NCI-H2029 (cell line): Measurements from ENCODE around the gene TMC1.

Experiments
- DNase-seq: peaks from one replicate; lab custom pipeline; 2025; lab: John Stamatoyannopoulos, UW

Gene TMC1

GRCh38 chr9:72872718-72873117, 351.3 kb downstream of the TMC1 start:
- DNase-seq = no peak

- no peak for DNase-seq
These were observed 352.0 kb downstream of the TMC1 start for GRCh38 chr9:72873456-72873855.

- DNase-seq = no peak
These were observed 352.9 kb downstream of the TMC1 start for GRCh38 chr9:72874344-72874743.

- no peak for DNase-seq
These were observed 353.8 kb downstream of the TMC1 start for GRCh38 chr9:72875221-72875620.

- no peak for DNase-seq
These were observed 359.4 kb downstream of the TMC1 start for GRCh38 chr9:72880821-72881220.

GRCh38 chr9:72882117-72882775, 360.8 kb downstream of the TMC1 start:
- DNase-seq = no peak

GRCh38 chr9:72883875-72884274, 362.5 kb downstream of the TMC1 start:
- DNase-seq = no peak

- no peak for DNase-seq
These were observed 363.1 kb downstream of the TMC1 start for GRCh38 chr9:72884508-72884907.
